Kidney (tissue), 14 donors: Measurements from ENCODE around the gene ZNF273. TPM values are rescaled to one million over a fixed set of nuclear protein-coding genes. Genes with fewer than 3 reads are reported as not detected.
A peak's percentile ranks its signal among the peaks of the same experiment; 100 is the strongest.

Experiments used
- DNase-seq, 5 donors: peaks; one replicate each; pipeline ENCODE4 v3.0.0-alpha.2; 2013 to 2020
- FAIRE-seq: peaks from 2 replicates; lab custom pipeline; 2012; peaks lifted over from hg19 to GRCh38; lab: Jason Lieb, UNC
- H3K27ac ChIP-seq, 2 donors: one replicate each; pipeline ENCODE4 v1.7.0; 2013; ENCODE audit warnings: low read depth in 2 of 2, low read length in 2 of 2, inconsistent platforms in 1 of 2
- H3K27me3 ChIP-seq: one replicate; pipeline ENCODE4 v1.7.1; 2013; ENCODE audit warnings: low read length, inconsistent platforms; ENCODE audit not compliant: control insufficient read depth, insufficient read depth
- H3K36me3 ChIP-seq, 3 donors: one replicate each; pipeline versions ENCODE4 v1.7.0 to v1.7.1; 2013; ENCODE audit warnings: low read length in 3 of 3, control low read depth in 1 of 3, inconsistent platforms in 1 of 3; ENCODE audit not compliant: insufficient read depth in 3 of 3, control insufficient read depth in 2 of 3
- H3K4me1 ChIP-seq, 3 donors: one replicate each; pipeline versions ENCODE4 v1.7.0 to v1.7.1; 2013; ENCODE audit warnings: low read length in 3 of 3, inconsistent platforms in 1 of 3, low read depth in 1 of 3; ENCODE audit not compliant: control insufficient read depth in 2 of 3, insufficient read depth in 2 of 3
- H3K4me3 ChIP-seq, 3 donors: one replicate each; pipeline versions ENCODE4 v1.7.0 to v1.8.1; 2013; ENCODE audit warnings: low read length in 3 of 3, control low read depth in 1 of 3, inconsistent platforms in 1 of 3
- H3K9ac ChIP-seq, 3 donors: one replicate each; pipeline versions ENCODE4 v1.7.0 to v1.7.1; 2013; ENCODE audit warnings: low read length in 3 of 3, control low read depth in 1 of 3, inconsistent platforms in 1 of 3
- H3K9me3 ChIP-seq, 3 donors: one replicate each; pipeline versions ENCODE4 v1.7.0 to v1.7.1; 2013; ENCODE audit warnings: low read length in 3 of 3, control low read depth in 1 of 3, inconsistent platforms in 1 of 3; ENCODE audit not compliant: control insufficient read depth in 2 of 3, insufficient read depth in 1 of 3
- intact Hi-C: fragments of 100-400 bp; cut with DNase I; formaldehyde crosslinking; loops from one replicate; pipeline ENCODE4 v1.11.1; 2022
- polyA plus RNA-seq: library from polyadenylated mRNA; stranded (reverse); fragments of 350-450 nt; fragmentation: Illumina TruSeq; extraction: RNeasy Lipid Tissue Mini Kit (QIAGEN cat#74804); gene quantifications from one replicate; pipeline ENCODE4 v1.2.3, GENCODE V29; 2014; ENCODE audit warnings: low read depth, low replicate concordance; ENCODE audit not compliant: insufficient read depth
- total RNA-seq: library from RNA; stranded (reverse); fragmentation: NEBNext Ultra II Directional; extraction: Animal tissue kit (Norgen Biotek cat#: 25700); gene quantifications from one replicate; pipeline ENCODE4 v1.2.1, GENCODE V29; 2021
- TF ChIP-seq, protein P1 (sequence below): IDR thresholded peaks from 3 replicates; pipeline ENCODE4 v1.5.1; 2012; ENCODE audit warnings: mild to moderate bottlenecking, moderate library complexity, borderline replicate concordance; ENCODE audit not compliant: insufficient read depth; ENCODE audit errors: extremely low read depth
- donor health status: control.
- donor health status: control.
- donor health status: control.
- donor health status: control.
- donor health status: control.
- donor health status: DM: yes; HTN: yes; CAD: no.
- donor health status: Normal renal cell carcinoma (clear cell type).

Gene ZNF273
- total and polyA plus RNA-seq, 2 donors from 2014 or later: 1.7 to 5.4 TPM

DNA sequence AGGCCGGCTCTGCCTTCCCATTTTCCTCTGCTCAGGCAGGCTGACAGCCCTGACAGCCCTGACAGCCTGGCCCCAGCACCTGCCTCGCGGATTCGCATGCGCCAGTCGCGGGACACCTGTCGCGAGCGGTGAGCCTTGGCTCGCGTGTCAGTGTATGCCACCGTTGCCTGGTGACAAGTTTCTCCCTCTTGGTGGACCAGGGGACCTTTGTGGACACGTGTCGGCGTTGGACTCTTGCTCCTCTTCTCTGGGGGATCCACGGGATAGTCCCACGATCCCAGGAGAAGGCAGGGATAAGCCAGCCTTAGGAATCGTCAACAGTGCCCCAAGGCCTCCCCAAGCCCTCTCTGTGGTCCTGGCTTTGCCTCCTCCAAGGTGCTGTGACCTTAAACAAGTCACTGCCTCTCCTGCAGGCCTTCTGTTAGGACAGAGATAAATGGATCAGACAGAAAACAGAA is 18.1 kb upstream of the ZNF273 start:
- FAIRE-seq (no peak), DNase-seq (peak in 2 of 5 donors; percentile 4 to 68)
- H3K36me3 ChIP-seq: no peaks in the 10 kb centered on the region
- no peak overlapping the region for H3K4me3 ChIP-seq
- peaks cover 0 to 8% (median 0%) of the 10 kb centered on the region in 3 donors for H3K4me1 ChIP-seq
- intact Hi-C loops: no loop called here
- H3K27me3 ChIP-seq: peaks cover 2% of the 10 kb centered on the region
- peaks cover 0 to 4% (median 0%) of the 10 kb centered on the region in 3 donors for H3K9me3 ChIP-seq
- no peak overlapping the region for H3K27ac ChIP-seq
- H3K9ac ChIP-seq: no peak overlapping the region
- TF ChIP-seq, protein P1, sequence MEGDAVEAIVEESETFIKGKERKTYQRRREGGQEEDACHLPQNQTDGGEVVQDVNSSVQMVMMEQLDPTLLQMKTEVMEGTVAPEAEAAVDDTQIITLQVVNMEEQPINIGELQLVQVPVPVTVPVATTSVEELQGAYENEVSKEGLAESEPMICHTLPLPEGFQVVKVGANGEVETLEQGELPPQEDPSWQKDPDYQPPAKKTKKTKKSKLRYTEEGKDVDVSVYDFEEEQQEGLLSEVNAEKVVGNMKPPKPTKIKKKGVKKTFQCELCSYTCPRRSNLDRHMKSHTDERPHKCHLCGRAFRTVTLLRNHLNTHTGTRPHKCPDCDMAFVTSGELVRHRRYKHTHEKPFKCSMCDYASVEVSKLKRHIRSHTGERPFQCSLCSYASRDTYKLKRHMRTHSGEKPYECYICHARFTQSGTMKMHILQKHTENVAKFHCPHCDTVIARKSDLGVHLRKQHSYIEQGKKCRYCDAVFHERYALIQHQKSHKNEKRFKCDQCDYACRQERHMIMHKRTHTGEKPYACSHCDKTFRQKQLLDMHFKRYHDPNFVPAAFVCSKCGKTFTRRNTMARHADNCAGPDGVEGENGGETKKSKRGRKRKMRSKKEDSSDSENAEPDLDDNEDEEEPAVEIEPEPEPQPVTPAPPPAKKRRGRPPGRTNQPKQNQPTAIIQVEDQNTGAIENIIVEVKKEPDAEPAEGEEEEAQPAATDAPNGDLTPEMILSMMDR: no peak

DNA sequence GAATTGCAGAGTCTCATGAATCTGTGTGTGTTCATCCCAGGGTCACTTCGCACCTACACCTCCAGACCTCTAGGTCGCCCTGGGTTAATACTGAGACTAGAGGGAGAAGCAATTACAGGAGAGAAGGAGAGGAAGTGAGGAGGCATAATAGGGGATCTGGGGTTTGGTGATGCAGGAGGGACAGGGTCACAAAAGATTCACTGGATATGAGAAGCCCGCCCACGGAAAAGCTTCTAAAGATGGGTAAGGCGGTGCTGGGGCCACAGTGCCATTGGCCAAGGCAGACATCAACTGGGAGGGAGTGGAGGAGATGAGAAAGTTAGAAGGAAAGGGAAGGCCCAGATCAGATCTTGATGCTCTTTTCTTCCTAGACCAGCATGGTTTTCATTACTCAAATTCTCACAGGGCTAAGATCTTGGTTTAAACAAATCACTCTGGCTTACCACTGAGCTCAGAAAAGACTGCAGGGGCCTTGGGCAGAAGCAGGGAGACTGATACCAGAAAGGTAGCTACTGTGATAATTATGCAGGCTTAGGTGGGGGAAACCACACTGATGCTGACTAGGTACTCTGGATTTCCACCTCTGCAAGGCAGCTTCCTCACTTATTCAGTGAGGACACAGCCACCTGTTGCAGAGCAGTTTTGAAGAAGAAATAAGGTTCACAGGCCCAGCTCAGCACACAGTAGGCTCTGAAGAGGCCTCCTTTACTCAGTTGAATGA is 17.4 kb upstream of the ZNF273 start:
- Histone ChIP-seq H3K9me3 (peaks cover 0 to 4% (median 0%) of the 10 kb centered on the region in 3 donors), H3K27me3 (peaks cover 2% of the 10 kb centered on the region), H3K27ac (no peak overlapping the region), H3K4me3 (no peak overlapping the region), H3K36me3 (no peaks in the 10 kb centered on the region), H3K9ac (no peak overlapping the region), H3K4me1 (peaks cover 0 to 8% (median 0%) of the 10 kb centered on the region in 3 donors)
- TF ChIP-seq, protein P1: no peak
- FAIRE-seq (no peak), DNase-seq (no peak)
- intact Hi-C loops: no loop called here

DNA sequence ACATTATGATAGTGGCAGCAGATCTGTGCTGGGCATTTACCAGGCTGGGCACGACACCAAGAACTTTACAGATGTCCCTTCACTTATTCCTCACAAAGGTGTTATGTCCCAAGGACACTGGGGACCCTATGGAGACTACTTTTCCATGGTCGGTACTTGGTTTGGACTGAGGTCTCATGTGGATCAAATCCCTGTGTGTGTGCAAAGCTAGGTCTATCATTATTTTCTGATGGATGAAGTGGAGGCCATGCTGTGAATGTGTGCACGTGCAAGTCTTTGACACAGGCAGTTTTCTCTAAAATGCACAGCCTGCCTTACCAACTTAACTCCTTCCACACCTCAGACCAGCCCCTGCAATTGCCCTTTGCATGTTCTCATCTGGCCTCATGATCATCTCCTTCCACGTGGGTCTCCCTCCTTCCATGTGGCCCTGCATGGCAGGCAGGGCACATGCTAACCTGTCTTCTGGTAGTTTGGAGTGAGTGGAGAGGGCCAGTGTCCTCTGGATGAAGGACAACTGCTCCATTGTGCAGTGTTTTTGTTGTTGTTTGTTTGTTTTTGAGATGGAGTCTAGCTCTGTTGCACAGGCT is 16.0 kb upstream of the ZNF273 start:
- Histone ChIP-seq H3K4me1 (peaks cover 0 to 8% (median 0%) of the 10 kb centered on the region in 3 donors), H3K9me3 (no peaks in the 10 kb centered on the region), H3K4me3 (no peak overlapping the region), H3K27ac (no peak overlapping the region), H3K27me3 (peaks cover 2% of the 10 kb centered on the region), H3K36me3 (no peaks in the 10 kb centered on the region), H3K9ac (no peak overlapping the region)
- FAIRE-seq: no peak
- DNase-seq: peak in 1 of 5 donors; percentile 1
- intact Hi-C loops: no loop called here
- TF ChIP-seq, protein P1: no peak
